ENCODE measurements around the gene GRM5. TPM values are rescaled to one million over a fixed set of nuclear protein-coding genes. Genes with fewer than 3 reads are reported as not detected.

The GRM5 gene
- total RNA-seq, 1 donor from 2014 or later = 0.26 TPM

DNA sequence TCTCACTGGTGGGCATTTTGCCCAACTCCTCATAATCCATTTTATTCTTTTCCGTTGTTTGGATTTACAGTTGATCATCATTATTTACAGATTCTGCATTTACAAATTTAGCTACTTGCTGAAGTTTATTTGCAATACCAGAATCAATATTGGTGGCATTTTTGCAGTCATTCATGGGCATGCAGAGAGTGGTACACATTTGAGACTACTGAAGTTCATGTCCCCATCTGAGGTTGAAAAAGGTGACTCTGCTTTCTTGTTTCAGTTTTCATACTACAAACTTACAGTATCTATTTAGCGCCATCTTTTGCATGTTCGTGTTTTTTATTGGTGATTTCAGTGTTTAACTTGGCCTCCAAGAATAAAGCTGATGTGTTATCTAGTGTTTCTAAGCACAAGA, 409.5 kb downstream of the GRM5 start:
- no peaks in the 10 kb centered on the region for H3K27me3 Mint-ChIP-seq
- no peak overlapping the region for H3K27ac Mint-ChIP-seq
- H3K4me3 Mint-ChIP-seq (ENCODE audit: low read depth) = no peak overlapping the region
- H3K9me3 Mint-ChIP-seq (ENCODE audit: low read depth) = no peaks in the 10 kb centered on the region
- H3K36me3 Mint-ChIP-seq (ENCODE audit: insufficient read depth) = no peaks in the 10 kb centered on the region
- H3K4me1 Mint-ChIP-seq (ENCODE audit: low read depth) = no peaks in the 10 kb centered on the region
- TF ChIP-seq, protein P1, sequence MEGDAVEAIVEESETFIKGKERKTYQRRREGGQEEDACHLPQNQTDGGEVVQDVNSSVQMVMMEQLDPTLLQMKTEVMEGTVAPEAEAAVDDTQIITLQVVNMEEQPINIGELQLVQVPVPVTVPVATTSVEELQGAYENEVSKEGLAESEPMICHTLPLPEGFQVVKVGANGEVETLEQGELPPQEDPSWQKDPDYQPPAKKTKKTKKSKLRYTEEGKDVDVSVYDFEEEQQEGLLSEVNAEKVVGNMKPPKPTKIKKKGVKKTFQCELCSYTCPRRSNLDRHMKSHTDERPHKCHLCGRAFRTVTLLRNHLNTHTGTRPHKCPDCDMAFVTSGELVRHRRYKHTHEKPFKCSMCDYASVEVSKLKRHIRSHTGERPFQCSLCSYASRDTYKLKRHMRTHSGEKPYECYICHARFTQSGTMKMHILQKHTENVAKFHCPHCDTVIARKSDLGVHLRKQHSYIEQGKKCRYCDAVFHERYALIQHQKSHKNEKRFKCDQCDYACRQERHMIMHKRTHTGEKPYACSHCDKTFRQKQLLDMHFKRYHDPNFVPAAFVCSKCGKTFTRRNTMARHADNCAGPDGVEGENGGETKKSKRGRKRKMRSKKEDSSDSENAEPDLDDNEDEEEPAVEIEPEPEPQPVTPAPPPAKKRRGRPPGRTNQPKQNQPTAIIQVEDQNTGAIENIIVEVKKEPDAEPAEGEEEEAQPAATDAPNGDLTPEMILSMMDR (IDR thresholded peaks at IDR 0.05; ENCODE audit: unreplicated experiment) = no peak
- DNase-seq (ENCODE audit: low spot score, unreplicated experiment) = no peak

DNA sequence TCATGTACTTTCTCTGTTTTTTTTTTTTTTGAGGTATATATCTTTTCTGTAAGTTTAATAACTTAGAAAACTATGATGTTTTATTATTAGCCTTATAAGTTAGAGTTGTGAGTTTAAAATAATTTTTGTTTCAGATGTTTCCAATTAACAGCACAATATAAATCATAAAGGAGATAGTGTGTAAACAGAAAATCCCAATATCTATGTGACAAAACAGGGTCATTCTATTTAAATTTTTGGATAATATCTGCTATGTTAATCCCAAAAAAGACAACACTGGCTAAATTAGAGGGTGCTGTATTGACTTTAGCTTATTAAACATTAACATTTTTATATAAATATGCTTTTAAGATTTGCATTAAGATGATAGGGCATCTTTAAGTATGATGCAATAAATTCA, 410.1 kb downstream of the GRM5 start:
- H3K4me3 Mint-ChIP-seq (ENCODE audit: low read depth) = no peak overlapping the region
- DNase-seq (ENCODE audit: low spot score, unreplicated experiment) = no peak
- H3K27me3 Mint-ChIP-seq = no peaks in the 10 kb centered on the region
- H3K9me3 Mint-ChIP-seq (ENCODE audit: low read depth) = no peaks in the 10 kb centered on the region
- no peak overlapping the region for H3K27ac Mint-ChIP-seq
- no peaks in the 10 kb centered on the region for H3K4me1 Mint-ChIP-seq (ENCODE audit: low read depth)
- TF ChIP-seq, protein P1 (IDR thresholded peaks at IDR 0.05; ENCODE audit: unreplicated experiment) = no peak
- H3K36me3 Mint-ChIP-seq (ENCODE audit: insufficient read depth) = no peaks in the 10 kb centered on the region

DNA sequence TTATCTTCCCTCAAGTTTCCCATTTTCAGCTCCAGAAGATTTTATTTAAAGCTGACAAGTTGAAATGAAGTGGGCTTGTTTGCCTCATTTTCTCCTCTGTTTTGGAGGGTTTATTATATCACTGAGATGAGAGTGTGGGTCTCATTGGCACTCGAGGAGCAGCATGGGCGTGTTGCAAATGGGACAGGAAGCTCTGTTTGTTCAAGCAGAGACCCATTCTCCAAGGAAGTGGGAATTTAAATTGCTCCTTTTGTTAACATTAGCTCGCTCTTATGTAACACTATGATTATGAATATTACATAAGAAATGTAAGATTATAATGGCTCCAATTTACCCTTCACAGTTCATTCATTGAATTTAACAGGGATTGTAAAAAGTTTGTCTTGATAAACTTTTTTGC, 410.6 kb downstream of the GRM5 start:
- H3K27me3 Mint-ChIP-seq = no peaks in the 10 kb centered on the region

DNA sequence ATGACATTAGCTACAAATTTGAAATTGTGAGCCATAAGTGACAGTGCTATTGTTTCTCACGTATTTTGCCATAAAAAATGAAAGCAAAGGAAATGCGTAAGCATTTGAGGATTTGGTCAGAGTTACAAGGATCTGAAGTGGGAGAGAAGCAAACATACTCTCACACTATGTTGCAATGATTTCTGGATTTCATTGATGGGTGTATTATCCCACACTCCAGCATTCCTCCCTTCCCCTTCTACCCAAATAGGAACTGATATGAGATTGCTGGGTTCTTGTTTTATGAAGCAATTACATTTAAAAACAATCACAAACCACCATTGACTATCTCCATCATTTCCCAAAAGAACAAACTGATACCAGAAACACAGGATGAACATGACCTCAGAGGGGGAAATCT, 414.2 kb downstream of the GRM5 start:
- Mint-ChIP-seq H3K27ac (no peak overlapping the region), H3K4me1 (ENCODE audit: low read depth) (no peaks in the 10 kb centered on the region), H3K4me3 (ENCODE audit: low read depth) (no peak overlapping the region), H3K9me3 (ENCODE audit: low read depth) (no peaks in the 10 kb centered on the region), H3K27me3 (no peaks in the 10 kb centered on the region), H3K36me3 (ENCODE audit: insufficient read depth) (no peaks in the 10 kb centered on the region)
- TF ChIP-seq, protein P1 (IDR thresholded peaks at IDR 0.05; ENCODE audit: unreplicated experiment) = no peak
- no peak for DNase-seq (ENCODE audit: low spot score, unreplicated experiment)

More for the DNA sequence above, 410.6 kb downstream of the GRM5 start:
- Mint-ChIP-seq H3K4me3 (ENCODE audit: low read depth) (no peak overlapping the region), H3K36me3 (ENCODE audit: insufficient read depth) (no peaks in the 10 kb centered on the region), H3K27ac (no peak overlapping the region), H3K4me1 (ENCODE audit: low read depth) (no peaks in the 10 kb centered on the region), H3K9me3 (ENCODE audit: low read depth) (no peaks in the 10 kb centered on the region)
- no peak for DNase-seq (ENCODE audit: low spot score, unreplicated experiment)
- TF ChIP-seq, protein P1 (IDR thresholded peaks at IDR 0.05; ENCODE audit: unreplicated experiment) = no peak

DNA sequence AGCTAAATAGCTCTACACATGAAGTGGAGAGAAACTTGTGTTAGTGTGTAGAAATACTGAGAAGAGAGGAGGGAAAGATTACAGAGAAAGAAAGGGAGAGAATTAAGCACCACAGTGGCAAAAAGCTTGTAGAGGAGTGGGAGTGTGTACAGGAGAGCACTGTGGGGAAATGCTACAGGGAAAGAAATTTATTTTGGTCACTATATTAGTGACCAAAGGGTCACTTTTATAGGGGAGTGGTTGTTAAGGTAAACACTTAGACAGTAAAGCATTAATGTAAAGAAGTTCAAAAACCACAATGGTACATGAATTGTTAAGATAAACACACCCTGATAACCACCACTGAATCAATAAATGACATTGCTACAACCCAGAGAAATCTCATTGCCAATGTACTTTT, 421.1 kb downstream of the GRM5 start:
- Mint-ChIP-seq H3K9me3 (ENCODE audit: low read depth) (no peaks in the 10 kb centered on the region), H3K27me3 (no peaks in the 10 kb centered on the region), H3K27ac (no peak overlapping the region), H3K36me3 (ENCODE audit: insufficient read depth) (no peaks in the 10 kb centered on the region), H3K4me3 (ENCODE audit: low read depth) (no peak overlapping the region), H3K4me1 (ENCODE audit: low read depth) (peaks cover 6% of the 10 kb centered on the region)
- DNase-seq (ENCODE audit: low spot score, unreplicated experiment) = no peak
- TF ChIP-seq, protein P1 (IDR thresholded peaks at IDR 0.05; ENCODE audit: unreplicated experiment) = no peak

Data from progenitor cell of endocrine pancreas (in vitro differentiated cells).